HepG2 (cell line): ENCODE data around the gene SLC25A1.

Source experiments
- CTCF ChIP-seq: sonication (generic); formaldehyde crosslinking; IDR thresholded peaks from 2 replicates; pipeline ENCODE4 v1.5.0; 2020; ENCODE audit warnings: mild to moderate bottlenecking, missing genetic modification reagents, moderate library complexity
- ZBTB39 ChIP-seq: sonication (generic); formaldehyde crosslinking; IDR thresholded peaks from 2 replicates; pipeline ENCODE4 v1.5.0; 2020; ENCODE audit warnings: missing genetic modification reagents
- ZZZ3 ChIP-seq: sonication (generic); formaldehyde crosslinking; IDR thresholded peaks from 2 replicates; pipeline ENCODE4 v1.4.0; 2020; ENCODE audit warnings: missing genetic modification reagents, mild to moderate bottlenecking, borderline replicate concordance

- TF ChIP-seq ZBTB39 (CRISPR knock-in tag) (no peak), CTCF (CRISPR knock-in tag) (no peak), ZZZ3 (no peak)
Measured at GRCh38 chr22:19149047-19149883, 29.3 kb downstream of the SLC25A1 start.
